HG03354 (cell line): ENCODE results near the gene MIAT.

Experiments used
- ATAC-seq: cut with Tn5 transposase; IDR thresholded peaks from one replicate; pipeline ENCODE4 v1.9.1; 2021; ENCODE audit warnings: mild to moderate bottlenecking; ENCODE audit not compliant: unreplicated experiment, poor library complexity, severe bottlenecking

Gene MIAT

DNA sequence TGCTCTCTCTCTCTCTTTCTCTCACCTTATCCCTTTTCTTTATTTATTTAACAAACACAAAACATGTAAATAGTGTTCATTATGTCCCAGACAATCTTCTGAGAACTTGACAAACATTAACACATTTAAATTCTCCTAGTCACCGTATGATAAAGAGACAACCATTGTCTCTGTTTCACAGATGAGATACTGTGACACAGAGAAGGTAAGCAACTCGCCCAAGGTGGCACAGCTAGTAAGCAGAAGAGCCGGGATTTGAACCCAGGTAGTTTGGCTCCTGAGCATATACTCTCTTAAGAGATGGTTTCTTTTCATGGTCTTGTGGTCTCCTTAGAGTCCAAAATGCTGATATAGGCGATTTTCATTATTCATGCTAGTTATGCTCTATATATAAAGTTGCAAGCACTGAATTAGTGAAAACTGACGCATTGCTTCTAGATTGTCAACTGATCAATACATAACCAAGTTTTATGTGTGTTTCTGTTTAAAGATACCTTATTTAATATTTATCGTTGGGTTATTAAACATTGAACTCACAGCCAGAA is 58.1 kb downstream of the MIAT start:
- ATAC-seq = no peak

- ATAC-seq = no peak
Measured at GRCh38 chr22:26718488-26718887, 61.1 kb downstream of the MIAT start.

DNA sequence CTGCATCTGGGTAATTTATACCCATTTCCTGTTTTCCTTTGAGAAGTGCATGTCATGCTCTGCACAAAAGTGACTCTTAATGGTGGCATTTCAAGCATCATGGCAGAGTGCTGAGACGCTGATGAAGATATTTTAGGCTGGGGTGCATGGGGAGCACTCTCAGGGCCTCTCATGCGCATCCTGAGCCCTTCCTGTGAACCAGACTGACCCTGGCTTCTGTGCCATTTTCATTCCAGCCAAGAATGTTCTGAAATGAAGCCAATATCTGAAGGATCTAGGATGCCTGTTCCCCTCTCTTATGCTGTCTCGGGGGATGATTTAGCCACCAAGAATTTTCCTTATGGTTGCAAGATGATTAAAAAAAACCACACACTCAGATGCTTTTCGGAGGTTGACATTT is 61.5 kb downstream of the MIAT start:
- no peak for ATAC-seq

DNA sequence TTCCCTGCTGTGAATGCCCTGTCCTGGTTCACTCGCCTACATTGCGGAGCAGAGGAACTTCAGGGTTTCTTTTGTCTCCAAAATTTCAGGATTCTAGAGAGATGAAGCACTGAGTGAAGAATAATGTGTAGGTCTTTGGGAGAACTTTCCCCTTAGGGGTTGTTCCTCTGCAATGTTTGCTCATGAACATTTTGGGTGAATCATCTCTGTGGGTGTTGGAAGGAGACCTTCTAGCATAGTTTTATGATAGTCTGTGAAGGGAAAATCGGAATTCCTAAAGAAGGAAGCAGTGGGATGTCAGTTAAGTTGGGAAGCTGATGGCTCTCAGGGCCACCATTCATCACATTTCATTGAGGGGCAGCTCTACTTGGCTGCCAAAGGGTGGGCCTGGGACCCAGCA is 64.8 kb downstream of the MIAT start:
- ATAC-seq = no peak

DNA sequence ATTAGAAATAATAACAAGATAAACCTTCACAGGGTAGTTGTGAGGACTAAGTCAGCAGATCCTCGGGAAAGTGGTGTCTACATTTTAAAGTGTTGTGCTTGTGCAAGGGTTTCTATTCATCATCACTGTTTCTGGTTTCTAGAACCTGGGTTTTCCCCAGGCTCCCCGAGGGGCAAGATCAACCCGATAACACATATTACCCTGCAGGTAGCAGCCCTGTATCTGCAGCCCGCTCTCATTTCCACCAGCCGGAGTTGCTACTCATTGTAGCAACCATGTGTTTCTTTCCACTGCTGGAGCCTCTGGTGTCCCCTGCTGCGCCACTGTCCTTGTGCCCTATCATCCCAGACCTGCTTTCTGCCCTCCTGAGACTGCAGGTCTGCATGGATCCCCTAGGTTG is 67.0 kb downstream of the MIAT start:
- ATAC-seq = no peak

GRCh38 chr22:26725012-26725676 is 67.8 kb downstream of the MIAT start:
- ATAC-seq = no peak
